Astrocyte of the cerebellum (primary cell): ENCODE data around the gene DENND10.
"Not testable (repeated sequence)": the region's sequence is repeated elsewhere in the genome, so short reads cannot be mapped to it uniquely, and the experiment has no call there.

Source experiments
- DNase-seq: peaks from one replicate; pipeline ENCODE4 v3.0.0-alpha.2; 2011; ENCODE audit warnings: low read depth
- H3K4me3 ChIP-seq: 2 replicates; pipeline ENCODE4 v1.5.1; 2011; ENCODE audit warnings: mild to moderate bottlenecking, low read depth, low read length, moderate library complexity
- in situ Hi-C: cut with HindIII; loops from 2 replicates; pipeline ENCODE4 v1.10.0; 2017; ENCODE audit warnings: low sequenced_read_pairs
- TF ChIP-seq, protein P1 (sequence below): IDR thresholded peaks from 2 replicates; pipeline ENCODE4 v1.5.1; 2012; ENCODE audit warnings: low read length, low read depth, moderate library complexity, mild to moderate bottlenecking; ENCODE audit errors: missing control alignments

DENND10 gene

DNA sequence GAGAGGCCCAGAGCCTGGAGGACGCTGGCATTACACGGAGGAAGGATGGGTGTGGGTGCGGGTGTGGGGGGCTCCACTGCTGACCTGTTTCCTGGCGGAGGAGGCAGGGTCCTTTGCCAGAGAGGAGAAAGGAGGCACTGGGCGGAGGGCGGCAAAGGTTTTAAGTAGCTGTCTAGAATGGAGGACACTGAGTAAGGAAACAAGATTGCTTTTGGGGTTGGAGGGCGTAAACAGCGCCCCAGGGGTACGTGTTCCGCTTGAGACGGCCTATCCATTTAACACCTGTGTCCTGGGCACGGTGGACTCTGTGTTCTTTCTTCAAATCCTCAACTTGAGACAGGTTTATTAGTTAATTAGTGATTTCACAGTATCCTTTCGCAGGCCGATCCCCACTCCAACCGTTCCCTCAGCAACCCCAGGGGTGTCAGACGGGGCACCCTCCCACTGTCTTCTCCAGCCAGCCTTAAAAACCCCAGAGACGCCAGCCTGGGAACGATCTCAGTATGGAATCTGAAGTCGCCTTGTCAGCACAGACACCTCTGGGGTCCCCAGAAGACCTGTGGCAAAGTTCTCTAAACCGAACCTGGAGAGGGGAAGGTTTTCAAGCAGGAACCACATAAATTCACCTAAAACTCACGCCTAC, 36.8 kb downstream of the DENND10 start:
- TF ChIP-seq, protein P1, sequence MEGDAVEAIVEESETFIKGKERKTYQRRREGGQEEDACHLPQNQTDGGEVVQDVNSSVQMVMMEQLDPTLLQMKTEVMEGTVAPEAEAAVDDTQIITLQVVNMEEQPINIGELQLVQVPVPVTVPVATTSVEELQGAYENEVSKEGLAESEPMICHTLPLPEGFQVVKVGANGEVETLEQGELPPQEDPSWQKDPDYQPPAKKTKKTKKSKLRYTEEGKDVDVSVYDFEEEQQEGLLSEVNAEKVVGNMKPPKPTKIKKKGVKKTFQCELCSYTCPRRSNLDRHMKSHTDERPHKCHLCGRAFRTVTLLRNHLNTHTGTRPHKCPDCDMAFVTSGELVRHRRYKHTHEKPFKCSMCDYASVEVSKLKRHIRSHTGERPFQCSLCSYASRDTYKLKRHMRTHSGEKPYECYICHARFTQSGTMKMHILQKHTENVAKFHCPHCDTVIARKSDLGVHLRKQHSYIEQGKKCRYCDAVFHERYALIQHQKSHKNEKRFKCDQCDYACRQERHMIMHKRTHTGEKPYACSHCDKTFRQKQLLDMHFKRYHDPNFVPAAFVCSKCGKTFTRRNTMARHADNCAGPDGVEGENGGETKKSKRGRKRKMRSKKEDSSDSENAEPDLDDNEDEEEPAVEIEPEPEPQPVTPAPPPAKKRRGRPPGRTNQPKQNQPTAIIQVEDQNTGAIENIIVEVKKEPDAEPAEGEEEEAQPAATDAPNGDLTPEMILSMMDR = no peak
- in situ Hi-C loops = no loop called here
- no peak for DNase-seq
- no peak overlapping the region for H3K4me3 ChIP-seq

DNA sequence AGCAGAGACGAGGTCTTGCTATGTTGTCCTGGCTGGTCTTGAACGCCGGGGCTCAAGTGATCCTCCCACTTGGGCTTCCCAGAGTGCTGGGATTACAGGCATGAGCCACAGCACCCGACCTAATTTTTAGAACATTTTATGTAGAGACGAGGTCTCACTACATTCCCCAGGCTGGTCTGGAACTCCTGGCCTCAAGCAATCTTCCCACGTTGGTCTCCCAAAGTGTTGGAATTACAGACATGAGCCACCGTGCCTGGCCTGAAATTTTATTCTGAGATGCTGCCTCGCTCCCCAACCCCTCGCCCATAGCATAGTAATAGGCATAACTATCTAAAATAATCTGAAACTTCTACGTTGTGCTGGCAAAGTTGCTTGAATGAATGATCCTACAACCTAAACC, 39.7 kb downstream of the DENND10 start:
- in situ Hi-C loops = no loop called here
- DNase-seq = no peak
- H3K4me3 ChIP-seq = no peak overlapping the region
- TF ChIP-seq, protein P1 = no peak

DNA sequence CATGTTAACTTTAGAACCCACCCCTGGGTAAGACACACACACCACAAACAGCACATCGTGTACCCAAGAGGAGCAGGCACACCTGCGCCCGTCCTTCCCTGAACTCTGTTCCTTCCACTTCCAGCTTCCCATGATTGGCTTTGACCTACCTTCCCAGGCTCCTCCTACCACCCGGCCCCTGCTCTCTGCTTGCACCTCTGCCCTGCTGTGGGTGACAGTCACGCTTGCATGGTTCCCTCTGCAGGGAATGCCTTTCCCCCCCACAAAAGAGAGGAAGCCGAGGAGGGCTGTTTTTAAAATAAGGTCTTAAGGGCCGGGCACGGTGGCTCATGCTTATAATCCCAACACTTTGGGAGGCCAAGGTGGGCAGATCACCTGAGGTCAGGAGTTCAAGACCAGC, 45.2 kb downstream of the DENND10 start:
- H3K4me3 ChIP-seq = no peak overlapping the region
- DNase-seq = no peak
- in situ Hi-C loops = no loop called here
- TF ChIP-seq, protein P1 = no peak

DNA sequence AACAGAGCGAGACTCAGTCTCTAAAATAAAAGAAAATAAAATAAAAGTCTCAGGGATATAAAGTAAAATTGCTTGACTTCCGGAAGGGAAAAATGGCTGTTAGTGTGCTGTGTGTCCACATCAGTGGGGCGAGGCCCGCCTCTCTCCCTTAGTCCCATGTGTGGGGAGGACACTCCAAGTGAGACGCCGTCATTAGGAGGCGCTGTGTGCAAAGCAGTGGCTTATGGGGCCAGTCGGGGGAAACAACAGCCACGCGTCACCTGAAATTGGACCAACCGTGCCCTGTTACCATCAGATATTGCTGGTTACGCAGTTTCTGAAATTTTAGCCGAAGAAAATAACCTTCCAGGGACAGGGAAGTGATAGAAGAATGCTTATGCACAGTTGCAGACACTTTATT, 45.8 kb downstream of the DENND10 start:
- TF ChIP-seq, protein P1 = no peak
- DNase-seq = no peak
- no peak overlapping the region for H3K4me3 ChIP-seq
- in situ Hi-C loops = no loop called here

DNA sequence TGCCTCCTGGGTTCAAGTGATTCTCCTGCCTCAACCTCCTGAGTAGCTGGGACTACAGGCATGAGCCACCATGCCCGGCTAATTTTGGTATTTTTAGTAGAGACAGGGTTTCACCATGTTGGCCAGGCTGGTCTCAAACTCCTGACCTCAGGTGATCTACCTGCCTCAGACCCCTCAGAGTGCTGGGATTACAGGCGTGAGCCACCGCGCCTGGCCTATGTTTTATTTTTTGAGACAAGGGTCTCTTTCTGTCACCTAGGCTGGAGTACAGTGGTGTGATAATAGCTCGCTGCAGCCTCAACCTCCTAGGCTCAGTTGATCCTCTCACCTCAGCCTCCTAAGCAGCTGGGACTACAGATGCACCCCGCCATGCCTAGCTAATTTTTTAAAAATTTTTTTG, 47.7 kb downstream of the DENND10 start:
- in situ Hi-C loops, DNase-seq, H3K4me3 ChIP-seq: not testable (repeated sequence)

DNA sequence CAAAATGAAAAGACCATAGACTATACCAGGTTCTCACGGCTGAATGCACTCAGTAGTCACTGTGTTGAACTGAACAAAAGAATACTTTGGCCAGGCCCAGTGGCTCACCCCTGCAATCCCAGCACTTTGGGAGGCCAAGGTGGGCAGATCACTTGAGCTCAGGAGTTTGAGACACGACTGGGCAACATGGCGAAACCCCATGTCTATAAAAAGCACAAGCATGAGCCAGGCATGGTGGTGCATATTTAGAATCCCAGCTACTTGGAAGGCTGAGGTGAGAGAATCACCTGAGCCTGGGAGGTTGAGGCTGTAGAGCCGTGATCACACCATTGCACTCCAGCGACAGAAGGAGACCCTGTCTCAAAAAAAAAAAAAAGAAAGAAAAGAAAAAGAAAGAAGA, 49.1 kb downstream of the DENND10 start:
- in situ Hi-C loops = no loop called here
- no peak for DNase-seq
- H3K4me3 ChIP-seq = no peak overlapping the region
- TF ChIP-seq, protein P1 = no peak

DNA sequence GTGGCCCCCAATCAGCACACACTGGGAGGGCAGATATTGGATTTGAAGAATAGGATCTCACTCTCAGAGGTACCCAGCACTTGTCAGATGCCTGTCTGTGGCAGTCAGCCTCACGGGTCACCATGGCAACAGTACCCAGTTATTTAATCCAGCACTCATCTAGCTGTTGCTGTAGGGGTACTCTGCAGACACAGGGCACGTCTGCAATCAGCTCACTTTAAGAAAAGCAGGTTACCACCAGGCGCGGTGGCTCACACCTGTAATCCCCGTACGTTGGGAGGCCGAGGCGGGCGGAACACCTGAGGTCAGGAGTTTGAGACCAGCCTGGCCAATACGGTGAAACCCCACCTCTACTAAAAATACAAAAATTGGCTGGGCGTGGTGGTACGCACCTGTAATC, 49.7 kb downstream of the DENND10 start:
- TF ChIP-seq, protein P1 = no peak
- in situ Hi-C loops = no loop called here
- DNase-seq = no peak
- no peak overlapping the region for H3K4me3 ChIP-seq
